ENCODE data around the gene CCDC82.

DNA sequence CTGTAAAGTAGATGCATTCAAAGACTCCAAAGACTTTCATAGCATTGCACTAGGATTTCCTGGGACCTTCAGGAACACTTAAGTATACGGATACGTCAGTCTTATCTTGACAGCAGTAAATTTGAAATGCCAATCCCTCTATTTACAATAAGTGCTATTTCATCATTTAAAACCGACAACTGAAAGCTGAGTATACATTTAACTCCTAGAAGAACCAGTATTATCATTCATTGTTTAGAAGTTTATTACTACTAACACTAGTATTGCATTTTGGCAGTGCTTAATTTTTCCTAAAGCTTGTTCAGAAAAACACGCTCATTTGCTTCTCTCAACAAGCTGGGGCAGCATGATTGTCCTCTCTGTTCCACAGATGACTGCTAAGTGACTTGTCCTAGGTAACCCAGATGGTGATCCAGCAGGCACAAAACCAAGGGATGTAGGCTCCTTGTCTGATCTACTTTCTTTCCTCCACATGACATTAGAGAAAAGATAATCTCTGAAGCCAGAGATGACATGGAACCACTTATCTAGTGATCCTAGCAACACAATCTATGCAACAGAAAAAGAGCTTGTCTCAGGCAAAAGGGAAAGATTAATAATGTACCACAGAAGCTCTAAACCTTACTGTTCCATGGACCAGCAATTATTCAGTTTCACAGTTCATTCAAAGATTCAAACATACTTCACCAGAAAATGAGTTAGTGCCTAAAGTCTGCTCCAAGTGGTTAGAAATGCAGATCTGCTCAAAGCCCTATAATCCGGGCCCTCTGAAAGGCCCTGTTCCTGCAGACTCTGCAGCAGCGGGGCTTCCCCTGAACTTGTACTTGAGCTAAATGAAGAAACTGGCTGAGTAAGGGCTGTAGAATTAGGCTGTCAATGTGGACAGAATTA lies 51.9 kb downstream of the CCDC82 start:
- TF ChIP-seq SMC3 (IDR thresholded peaks at IDR 0.05; ENCODE audit: low read depth, low read length), result no peak
- TF ChIP-seq CTCF (conservative IDR thresholded peaks at IDR 0.05; ENCODE audit: low read depth, low read length), result no peak
- TF ChIP-seq RAD21 (IDR thresholded peaks at IDR 0.05; ENCODE audit: low read length), result 0 out of 2 replicates have a peak, but pooled peaks have one; percentile 6
- TF ChIP-seq MXI1 (IDR thresholded peaks at IDR 0.05; ENCODE audit: borderline replicate concordance, low read depth, low read length), result no peak
- TF ChIP-seq CEBPB (IDR thresholded peaks at IDR 0.05; ENCODE audit: low read depth, low read length), result no peak
- TF ChIP-seq NFE2L2 (IDR thresholded peaks at IDR 0.05; ENCODE audit: low read depth, low read length), result no peak
- TF ChIP-seq POLR2A (IDR thresholded peaks at IDR 0.05; ENCODE audit: low read depth, low read length), result no peak

Measured in IMR-90 (cell line).